ENCODE results near the gene HACL1.
"Not testable (repeated sequence)": the region's sequence is repeated elsewhere in the genome, so short reads cannot be mapped to it uniquely, and the experiment has no call there.

HACL1 gene

DNA sequence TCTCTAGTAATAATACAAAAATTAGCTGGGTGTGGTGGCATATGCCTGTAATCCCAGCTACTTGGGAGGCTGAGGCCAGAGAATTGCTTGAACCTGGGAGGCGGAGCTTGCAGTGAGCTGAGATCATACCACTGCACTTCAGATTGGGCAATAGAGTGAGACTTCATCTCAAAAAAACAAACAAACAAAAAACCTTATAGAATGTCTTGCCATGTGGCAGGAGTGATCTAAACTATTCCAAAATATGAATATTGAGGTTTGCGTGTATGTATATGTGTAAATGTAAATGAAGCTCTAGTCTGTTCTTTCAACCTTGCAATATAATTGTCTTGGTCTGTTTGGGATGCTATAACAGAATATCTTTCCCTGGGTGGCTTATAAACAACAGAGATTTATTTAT, 68.8 kb downstream of the HACL1 start:
- H3K4me3 ChIP-seq (ENCODE audit: insufficient read depth in 1 of 2, low read depth in 1 of 2, low read length in 2 of 2); H2AFZ ChIP-seq (ENCODE audit: low read depth, low read length); H2AK5ac ChIP-seq (ENCODE audit: low read length, severe bottlenecking); H3K4me1 ChIP-seq (ENCODE audit: control insufficient read depth, insufficient read depth, low read depth, low read length); H2BK12ac ChIP-seq (ENCODE audit: low read length in 2 of 2); H2BK15ac ChIP-seq (ENCODE audit: low read depth, poor library complexity, severe bottlenecking); H3K4ac ChIP-seq (ENCODE audit: low read depth in 1 of 2, low read length in 2 of 2); H3K27ac ChIP-seq (ENCODE audit: low read length, poor library complexity, severe bottlenecking); H4K91ac ChIP-seq (ENCODE audit: low read length); H2BK120ac ChIP-seq (ENCODE audit: low read depth, low read length); H2BK5ac ChIP-seq (ENCODE audit: low read depth, low read length, poor library complexity, severe bottlenecking); H3K79me1 ChIP-seq (replicated peaks; ENCODE audit: low read length, poor library complexity, severe bottlenecking); H3K23ac ChIP-seq (ENCODE audit: low read length in 2 of 2); H3K9ac ChIP-seq (ENCODE audit: low read length); H3K18ac ChIP-seq (ENCODE audit: low read depth in 1 of 2, low read length in 2 of 2); H4K8ac ChIP-seq (ENCODE audit: low read length); DNase-seq; H3K4me2 ChIP-seq (ENCODE audit: low read length, poor library complexity, severe bottlenecking); H3K14ac ChIP-seq (ENCODE audit: low read length in 2 of 2); H3K36me3 ChIP-seq (ENCODE audit: control insufficient read depth in 1 of 2, insufficient read depth in 2 of 2, low read depth in 1 of 2, low read length in 2 of 2); H3K9me3 ChIP-seq (ENCODE audit: control insufficient read depth, low read length); H3K27me3 ChIP-seq (ENCODE audit: control insufficient read depth in 1 of 2, insufficient read depth in 1 of 2, low read length in 2 of 2): not testable (repeated sequence)
- WGBS: 100% methylated on average over 2 of the region's 2 CpGs

DNA sequence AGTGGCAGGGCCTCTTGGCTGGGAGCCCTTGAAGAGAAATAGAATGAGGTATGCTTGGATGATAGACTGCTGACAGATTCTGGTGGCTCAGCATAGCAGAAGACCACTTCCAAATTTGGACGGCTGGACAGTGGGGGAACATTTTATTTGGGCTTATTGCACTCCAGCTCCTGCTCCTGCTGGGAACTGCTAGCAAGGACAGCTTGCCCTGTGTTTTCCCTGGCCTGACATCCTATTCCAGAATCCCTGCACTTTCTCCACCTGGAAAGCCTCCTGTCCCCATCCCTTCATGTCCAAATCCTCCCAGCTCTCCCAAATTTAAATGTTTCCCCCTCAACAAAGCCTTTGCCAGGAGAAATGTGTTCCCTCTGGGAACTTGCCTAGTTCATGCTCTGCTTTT, 70.0 kb downstream of the HACL1 start:
- H3K27me3 ChIP-seq (ENCODE audit: control insufficient read depth in 1 of 2, insufficient read depth in 1 of 2, low read length in 2 of 2): no peaks in the 10 kb centered on the region
- no peak overlapping the region for H4K8ac ChIP-seq (ENCODE audit: low read length)
- no peaks in the 10 kb centered on the region for H3K79me1 ChIP-seq (replicated peaks; ENCODE audit: low read length, poor library complexity, severe bottlenecking)
- no peak for DNase-seq
- H3K27ac ChIP-seq (ENCODE audit: low read length, poor library complexity, severe bottlenecking): no peak overlapping the region
- WGBS: 77% methylated on average over 1 of the region's 1 CpG
- no peak overlapping the region for H3K4me3 ChIP-seq (ENCODE audit: insufficient read depth in 1 of 2, low read depth in 1 of 2, low read length in 2 of 2)
- no peaks in the 10 kb centered on the region for H3K4me1 ChIP-seq (ENCODE audit: control insufficient read depth, insufficient read depth, low read depth, low read length)
- no peak overlapping the region for H3K14ac ChIP-seq (ENCODE audit: low read length in 2 of 2)
- no peak overlapping the region for H2AFZ ChIP-seq (ENCODE audit: low read depth, low read length)
- H3K4ac ChIP-seq (ENCODE audit: low read depth in 1 of 2, low read length in 2 of 2): no peak overlapping the region
- H3K4me2 ChIP-seq (ENCODE audit: low read length, poor library complexity, severe bottlenecking): no peak overlapping the region
- no peaks in the 10 kb centered on the region for H3K9me3 ChIP-seq (ENCODE audit: control insufficient read depth, low read length)
- H3K36me3 ChIP-seq (ENCODE audit: control insufficient read depth in 1 of 2, insufficient read depth in 2 of 2, low read depth in 1 of 2, low read length in 2 of 2): peaks cover 0 to 6% of the 10 kb centered on the region in 2 experiments
- no peak overlapping the region for H2BK120ac ChIP-seq (ENCODE audit: low read depth, low read length)
- H4K91ac ChIP-seq (ENCODE audit: low read length): no peak overlapping the region
- no peak overlapping the region for H2BK5ac ChIP-seq (ENCODE audit: low read depth, low read length, poor library complexity, severe bottlenecking)
- H2BK12ac ChIP-seq (ENCODE audit: low read length in 2 of 2): no peak overlapping the region
- H2BK15ac ChIP-seq (ENCODE audit: low read depth, poor library complexity, severe bottlenecking): no peak overlapping the region
- no peak overlapping the region for H3K9ac ChIP-seq (ENCODE audit: low read length)
- no peak overlapping the region for H3K18ac ChIP-seq (ENCODE audit: low read depth in 1 of 2, low read length in 2 of 2)
- H2AK5ac ChIP-seq (ENCODE audit: low read length, severe bottlenecking): no peak overlapping the region
- no peak overlapping the region for H3K23ac ChIP-seq (ENCODE audit: low read length in 2 of 2)

DNA sequence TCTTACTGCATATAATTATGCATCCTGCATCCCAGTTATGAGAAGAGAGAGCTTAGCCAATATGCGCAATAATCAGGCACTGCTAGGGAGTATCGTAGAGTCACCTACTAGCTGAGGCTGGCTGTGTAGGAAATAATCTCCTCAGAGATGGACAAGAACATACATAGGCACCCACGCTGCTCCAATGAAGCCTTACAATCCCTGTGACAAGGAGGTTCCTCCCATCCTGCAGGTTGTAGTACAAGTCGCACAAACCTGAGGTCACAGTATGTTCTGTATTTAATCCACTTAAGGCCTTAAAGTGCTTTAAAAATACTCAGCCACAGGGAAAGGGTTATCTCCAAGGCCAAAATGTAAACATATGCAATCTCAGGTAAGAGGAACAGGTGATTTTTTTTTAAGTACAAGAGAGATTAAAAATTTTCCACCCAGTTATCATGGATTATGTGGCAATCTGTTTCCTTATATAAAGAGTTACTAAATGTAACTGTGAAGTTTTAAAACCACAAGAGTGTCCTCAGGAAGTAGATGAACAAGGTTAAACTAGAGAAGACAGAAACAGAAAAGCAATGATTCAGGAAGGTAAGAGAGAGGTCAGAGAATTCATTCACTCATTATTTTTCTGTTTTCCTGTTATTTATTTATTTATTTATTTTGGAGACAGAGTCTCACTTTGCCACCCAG, 72.4 kb downstream of the HACL1 start:
- Histone ChIP-seq H3K4me1 (ENCODE audit: control insufficient read depth, insufficient read depth, low read depth, low read length) (no peaks in the 10 kb centered on the region), H3K4me3 (ENCODE audit: insufficient read depth in 1 of 2, low read depth in 1 of 2, low read length in 2 of 2) (no peak overlapping the region), H3K18ac (ENCODE audit: low read depth in 1 of 2, low read length in 2 of 2) (no peak overlapping the region), H3K79me1 (replicated peaks; ENCODE audit: low read length, poor library complexity, severe bottlenecking) (no peaks in the 10 kb centered on the region), H4K8ac (ENCODE audit: low read length) (no peak overlapping the region), H3K4me2 (ENCODE audit: low read length, poor library complexity, severe bottlenecking) (no peak overlapping the region), H2BK5ac (ENCODE audit: low read depth, low read length, poor library complexity, severe bottlenecking) (no peak overlapping the region), H4K91ac (ENCODE audit: low read length) (no peak overlapping the region), H3K9me3 (ENCODE audit: control insufficient read depth, low read length) (no peaks in the 10 kb centered on the region), H3K23ac (ENCODE audit: low read length in 2 of 2) (no peak overlapping the region), H2AK5ac (ENCODE audit: low read length, severe bottlenecking) (no peak overlapping the region), H2BK120ac (ENCODE audit: low read depth, low read length) (no peak overlapping the region), H3K27ac (ENCODE audit: low read length, poor library complexity, severe bottlenecking) (no peak overlapping the region), H2AFZ (ENCODE audit: low read depth, low read length) (no peak overlapping the region), H3K36me3 (ENCODE audit: control insufficient read depth in 1 of 2, insufficient read depth in 2 of 2, low read depth in 1 of 2, low read length in 2 of 2) (peaks cover 0 to 3% of the 10 kb centered on the region in 2 experiments), H2BK15ac (ENCODE audit: low read depth, poor library complexity, severe bottlenecking) (no peak overlapping the region), H3K9ac (ENCODE audit: low read length) (no peak overlapping the region), H3K4ac (ENCODE audit: low read depth in 1 of 2, low read length in 2 of 2) (no peak overlapping the region), H3K27me3 (ENCODE audit: control insufficient read depth in 1 of 2, insufficient read depth in 1 of 2, low read length in 2 of 2) (no peaks in the 10 kb centered on the region), H3K14ac (ENCODE audit: low read length in 2 of 2) (no peak overlapping the region), H2BK12ac (ENCODE audit: low read length in 2 of 2) (no peak overlapping the region)
- 92% methylated on average over 4 of the region's 4 CpGs for WGBS
- no peak for DNase-seq

DNA sequence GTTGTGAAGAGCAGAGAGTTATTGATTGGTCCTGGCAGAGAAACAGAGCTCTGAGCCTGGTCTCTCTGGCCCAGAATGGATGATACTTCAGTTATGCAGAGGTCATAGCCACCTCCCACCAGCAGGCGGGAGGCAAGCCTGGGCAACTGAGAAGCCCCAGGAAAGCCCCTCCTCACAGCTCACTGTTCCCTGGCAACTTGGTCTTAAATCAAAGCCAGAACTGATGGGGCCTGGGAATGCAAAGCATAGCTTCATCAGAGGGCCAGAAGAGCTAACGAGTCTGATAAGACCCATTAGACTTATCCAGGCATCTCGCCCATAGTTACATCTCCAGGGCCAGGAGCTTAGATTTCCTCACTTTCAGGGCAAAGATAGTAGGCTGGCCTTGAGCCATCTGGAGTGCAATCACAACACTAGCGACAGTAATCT, 74.3 kb downstream of the HACL1 start:
- H4K91ac ChIP-seq (ENCODE audit: low read length): no peak overlapping the region
- H3K27me3 ChIP-seq (ENCODE audit: control insufficient read depth in 1 of 2, insufficient read depth in 1 of 2, low read length in 2 of 2): no peaks in the 10 kb centered on the region
- H3K36me3 ChIP-seq (ENCODE audit: control insufficient read depth in 1 of 2, insufficient read depth in 2 of 2, low read depth in 1 of 2, low read length in 2 of 2): no peaks in the 10 kb centered on the region
- H3K18ac ChIP-seq (ENCODE audit: low read depth in 1 of 2, low read length in 2 of 2): no peak overlapping the region
- no peaks in the 10 kb centered on the region for H3K4me1 ChIP-seq (ENCODE audit: control insufficient read depth, insufficient read depth, low read depth, low read length)
- WGBS: 36% methylated on average over 3 of the region's 4 CpGs
- H2AK5ac ChIP-seq (ENCODE audit: low read length, severe bottlenecking): no peak overlapping the region
- H3K4ac ChIP-seq (ENCODE audit: low read depth in 1 of 2, low read length in 2 of 2): no peak overlapping the region
- no peak overlapping the region for H3K9ac ChIP-seq (ENCODE audit: low read length)
- peak; percentile 17 for DNase-seq
- no peak overlapping the region for H4K8ac ChIP-seq (ENCODE audit: low read length)
- H2BK5ac ChIP-seq (ENCODE audit: low read depth, low read length, poor library complexity, severe bottlenecking): no peak overlapping the region
- H3K23ac ChIP-seq (ENCODE audit: low read length in 2 of 2): no peak overlapping the region
- no peak overlapping the region for H2BK15ac ChIP-seq (ENCODE audit: low read depth, poor library complexity, severe bottlenecking)
- H3K27ac ChIP-seq (ENCODE audit: low read length, poor library complexity, severe bottlenecking): no peak overlapping the region
- no peak overlapping the region for H3K4me2 ChIP-seq (ENCODE audit: low read length, poor library complexity, severe bottlenecking)
- no peak overlapping the region for H3K14ac ChIP-seq (ENCODE audit: low read length in 2 of 2)
- H3K79me1 ChIP-seq (replicated peaks; ENCODE audit: low read length, poor library complexity, severe bottlenecking): no peaks in the 10 kb centered on the region
- H3K4me3 ChIP-seq (ENCODE audit: insufficient read depth in 1 of 2, low read depth in 1 of 2, low read length in 2 of 2): no peak overlapping the region
- no peaks in the 10 kb centered on the region for H3K9me3 ChIP-seq (ENCODE audit: control insufficient read depth, low read length)
- no peak overlapping the region for H2BK12ac ChIP-seq (ENCODE audit: low read length in 2 of 2)
- no peak overlapping the region for H2BK120ac ChIP-seq (ENCODE audit: low read depth, low read length)
- H2AFZ ChIP-seq (ENCODE audit: low read depth, low read length): no peak overlapping the region

Data from mesenchymal stem cell (in vitro differentiated cells and primary cell).